ENCODE results near the gene CFAP99. TPM values are rescaled to one million over a fixed set of nuclear protein-coding genes. Genes with fewer than 3 reads are reported as not detected.

The CFAP99 gene
- total RNA-seq, 2 donors from 2014 or later, result not detected

- Histone ChIP-seq H3K4me1 (ENCODE audit: control insufficient read depth, insufficient read depth, low read length) (no peaks in the 10 kb centered on the region), H3K27ac (ENCODE audit: low read depth, low read length) (no peak overlapping the region), H3K27me3 (ENCODE audit: control insufficient read depth, insufficient read depth, low read length, poor library complexity, severe bottlenecking) (peaks cover 10% of the 10 kb centered on the region), H3K4me3 (ENCODE audit: low read length) (no peak overlapping the region), H3K9me3 (ENCODE audit: control insufficient read depth, low read length) (no peaks in the 10 kb centered on the region), H3K36me3 (ENCODE audit: control insufficient read depth, insufficient read depth, low read length) (no peaks in the 10 kb centered on the region), H3K9ac (ENCODE audit: extremely low read depth, low read length, poor library complexity, severe bottlenecking) (no peak overlapping the region)
- no peak overlapping the region for H3K27ac Mint-ChIP-seq
- 88 to 92% methylated on average over 16 to 24 of the region's 24 CpGs for WGBS, 2 experiments (ENCODE audit: insufficient coverage in 1 of 2, insufficient read length in 1 of 2)
- DNase-seq, result no peak
- no peaks in the 10 kb centered on the region for H3K36me3 Mint-ChIP-seq (ENCODE audit: low read depth)
- H3K9me3 Mint-ChIP-seq, result no peaks in the 10 kb centered on the region
- TF ChIP-seq CTCF (conservative IDR thresholded peaks at IDR 0.05), result no peak
- H3K4me1 Mint-ChIP-seq, result peaks cover 7% of the 10 kb centered on the region
- peaks cover 11% of the 10 kb centered on the region for H3K27me3 Mint-ChIP-seq (ENCODE audit: insufficient read depth)
- H3K4me3 Mint-ChIP-seq, result no peak overlapping the region
Measured at GRCh38 chr4:2457481-2458295, 38.9 kb downstream of the CFAP99 start.

DNA sequence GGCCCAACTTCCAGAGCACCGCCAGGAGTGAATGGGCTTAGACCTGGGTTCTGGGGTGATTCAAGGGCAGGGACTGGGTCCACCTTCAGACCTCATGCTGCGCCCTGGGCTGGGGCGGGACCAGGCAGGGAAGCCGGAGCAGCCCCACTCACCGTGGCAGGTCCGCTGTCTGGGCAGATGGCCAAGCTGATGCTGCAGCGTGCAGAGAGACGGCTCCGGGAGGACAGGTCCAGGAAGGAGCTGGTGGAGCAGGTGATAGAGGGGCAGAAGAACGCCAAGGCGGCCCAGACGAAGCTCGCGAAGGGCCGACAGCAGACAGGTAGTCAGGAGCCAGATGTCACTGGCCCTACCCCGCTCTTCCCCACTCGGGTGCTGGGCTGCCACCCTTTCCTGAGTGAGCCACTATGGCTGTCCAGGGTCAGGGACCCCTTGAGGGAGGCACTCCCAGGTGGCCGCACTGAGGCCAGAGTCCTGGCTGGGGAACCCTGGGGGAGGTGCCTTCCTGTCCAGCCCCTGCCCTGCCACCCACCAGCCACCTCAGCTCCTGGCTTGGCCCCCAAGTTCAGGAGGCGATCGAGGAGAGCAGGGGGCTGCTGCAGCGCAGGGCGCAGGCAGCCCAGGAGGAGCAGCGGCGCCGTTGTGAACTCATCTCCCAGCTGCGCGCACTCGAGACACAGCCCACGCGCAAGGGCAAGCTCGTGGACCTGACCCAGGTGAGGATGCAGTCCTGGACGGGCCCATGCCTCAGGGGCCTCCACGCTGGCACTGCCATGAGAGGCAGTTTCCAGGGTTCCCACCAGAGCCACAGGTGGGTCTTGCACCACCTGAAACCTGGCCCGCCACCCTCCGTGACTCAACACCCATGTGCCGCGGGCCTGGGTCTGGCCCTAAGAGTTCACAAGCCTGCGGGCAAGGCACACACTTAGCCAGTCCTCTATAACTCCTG, 40.1 kb downstream of the CFAP99 start:
- no peaks in the 10 kb centered on the region for H3K36me3 ChIP-seq (ENCODE audit: control insufficient read depth, insufficient read depth, low read length)
- 92 to 93% methylated on average over 18 to 38 of the region's 38 CpGs for WGBS, 2 experiments (ENCODE audit: insufficient coverage in 1 of 2, insufficient read length in 1 of 2)
- H3K9me3 Mint-ChIP-seq, result no peaks in the 10 kb centered on the region
- H3K9ac ChIP-seq (ENCODE audit: extremely low read depth, low read length, poor library complexity, severe bottlenecking), result no peak overlapping the region
- no peak overlapping the region for H3K4me3 ChIP-seq (ENCODE audit: low read length)
- no peaks in the 10 kb centered on the region for H3K9me3 ChIP-seq (ENCODE audit: control insufficient read depth, low read length)
- H3K27ac Mint-ChIP-seq, result no peak overlapping the region
- H3K4me1 ChIP-seq (ENCODE audit: control insufficient read depth, insufficient read depth, low read length), result no peaks in the 10 kb centered on the region
- no peaks in the 10 kb centered on the region for H3K36me3 Mint-ChIP-seq (ENCODE audit: low read depth)
- H3K4me1 Mint-ChIP-seq, result peaks cover 7% of the 10 kb centered on the region
- TF ChIP-seq CTCF (conservative IDR thresholded peaks at IDR 0.05), result no peak
- H3K27ac ChIP-seq (ENCODE audit: low read depth, low read length), result no peak overlapping the region
- H3K4me3 Mint-ChIP-seq, result no peak overlapping the region
- no peak for DNase-seq
- H3K27me3 ChIP-seq (ENCODE audit: control insufficient read depth, insufficient read depth, low read length, poor library complexity, severe bottlenecking), result peaks cover 19% of the 10 kb centered on the region
- peaks cover 21% of the 10 kb centered on the region for H3K27me3 Mint-ChIP-seq (ENCODE audit: insufficient read depth)

GRCh38 chr4:2459589-2460349, 41.0 kb downstream of the CFAP99 start:
- WGBS, 2 experiments (ENCODE audit: insufficient coverage in 1 of 2, insufficient read length in 1 of 2), result 91 to 94% methylated on average over 16 to 19 of the region's 19 CpGs
- H3K4me1 Mint-ChIP-seq, result peaks cover 7% of the 10 kb centered on the region
- no peak for DNase-seq
- peaks cover 22% of the 10 kb centered on the region for H3K27me3 Mint-ChIP-seq (ENCODE audit: insufficient read depth)
- Histone ChIP-seq H3K27me3 (ENCODE audit: control insufficient read depth, insufficient read depth, low read length, poor library complexity, severe bottlenecking) (peaks cover 19% of the 10 kb centered on the region), H3K4me1 (ENCODE audit: control insufficient read depth, insufficient read depth, low read length) (no peaks in the 10 kb centered on the region), H3K9ac (ENCODE audit: extremely low read depth, low read length, poor library complexity, severe bottlenecking) (no peak overlapping the region), H3K9me3 (ENCODE audit: control insufficient read depth, low read length) (no peaks in the 10 kb centered on the region), H3K27ac (ENCODE audit: low read depth, low read length) (no peak overlapping the region), H3K36me3 (ENCODE audit: control insufficient read depth, insufficient read depth, low read length) (no peaks in the 10 kb centered on the region), H3K4me3 (ENCODE audit: low read length) (no peak overlapping the region)
- TF ChIP-seq CTCF (conservative IDR thresholded peaks at IDR 0.05), result no peak
- no peaks in the 10 kb centered on the region for H3K36me3 Mint-ChIP-seq (ENCODE audit: low read depth)
- H3K9me3 Mint-ChIP-seq, result no peaks in the 10 kb centered on the region
- no peak overlapping the region for H3K27ac Mint-ChIP-seq
- no peak overlapping the region for H3K4me3 Mint-ChIP-seq
